Thyroid gland (tissue), 4 donors: ENCODE data around the gene ASB9.

ENCODE experiments used
- CTCF ChIP-seq, 6 experiments: fragments of 200-600 bp in 3 of 6; fragments of 450-650 bp in 3 of 6; sonication (generic) in 3 of 6; IDR thresholded peaks; one replicate each; pipeline ENCODE4 v1.5.1; 2016 to 2019; ENCODE audit warnings: antibody characterized with exemption in 6 of 6, mild to moderate bottlenecking in 2 of 6, inconsistent platforms in 1 of 6, moderate library complexity in 1 of 6
- POLR2A ChIP-seq, 2 donors: fragments of 450-650 bp; IDR thresholded peaks; one replicate each; pipeline ENCODE4 v1.6.1; 2017; ENCODE audit warnings: antibody characterized with exemption in 2 of 2, mild to moderate bottlenecking in 2 of 2, moderate library complexity in 1 of 2

- no peak for TF ChIP-seq CTCF (IDR thresholded peaks at IDR 0.05)
- TF ChIP-seq POLR2A (IDR thresholded peaks at IDR 0.05) = no peak
These were observed 54.5 kb downstream of the ASB9 start for GRCh38 chrX:15215366-15215765.
